Activated CD4-positive, alpha-beta T cell treated with anti-CD3 and anti-CD28 coated beads, Interleukin-2, amount 50 U/mL, for 4 hours (primary cell): ENCODE results near the gene XK.

ENCODE experiments used
- DNase-seq, 2 experiments: peaks; one replicate each; pipeline ENCODE4 v3.0.0-alpha.2; 2020

The XK gene

DNA sequence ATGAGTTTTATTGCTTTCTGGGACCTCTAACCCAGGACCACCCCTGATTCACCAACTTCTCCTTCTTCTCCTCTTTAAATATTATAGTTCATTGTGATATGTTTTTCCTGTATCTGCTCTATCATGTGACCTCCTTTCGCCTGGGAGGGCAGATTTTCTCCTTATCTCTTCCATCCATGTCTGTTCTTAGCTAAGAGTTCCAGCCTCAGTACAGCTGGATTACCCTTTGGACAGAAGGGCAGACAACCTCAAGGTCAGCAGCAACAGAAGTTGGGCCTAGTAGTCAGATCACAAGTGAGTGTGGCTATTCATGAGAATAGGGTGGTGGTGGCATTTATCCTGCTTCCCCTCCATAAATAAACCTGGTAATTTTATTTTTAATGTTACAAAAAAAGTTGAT lies 5.7 kb upstream of the XK start:
- DNase-seq, result no peak

DNA sequence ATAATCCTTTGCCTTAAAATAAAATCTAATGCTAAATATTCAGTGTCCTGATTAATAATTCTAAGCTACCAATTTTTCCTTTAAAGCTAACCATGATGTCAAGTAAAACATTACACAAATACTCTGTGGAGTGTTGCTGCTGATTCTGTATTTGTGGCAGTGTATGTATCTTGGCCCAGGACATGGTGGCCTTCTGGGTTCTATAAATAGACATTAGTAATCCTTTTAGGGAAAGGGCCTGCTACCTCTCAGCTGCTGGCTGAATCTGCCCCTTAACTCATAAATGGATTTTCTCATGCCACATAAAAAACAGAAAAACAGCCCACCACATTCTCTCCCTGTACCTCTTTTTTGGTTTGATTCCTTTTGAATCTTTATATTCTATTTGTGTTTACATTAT lies 1.2 kb upstream of the XK start:
- no peak for DNase-seq

DNA sequence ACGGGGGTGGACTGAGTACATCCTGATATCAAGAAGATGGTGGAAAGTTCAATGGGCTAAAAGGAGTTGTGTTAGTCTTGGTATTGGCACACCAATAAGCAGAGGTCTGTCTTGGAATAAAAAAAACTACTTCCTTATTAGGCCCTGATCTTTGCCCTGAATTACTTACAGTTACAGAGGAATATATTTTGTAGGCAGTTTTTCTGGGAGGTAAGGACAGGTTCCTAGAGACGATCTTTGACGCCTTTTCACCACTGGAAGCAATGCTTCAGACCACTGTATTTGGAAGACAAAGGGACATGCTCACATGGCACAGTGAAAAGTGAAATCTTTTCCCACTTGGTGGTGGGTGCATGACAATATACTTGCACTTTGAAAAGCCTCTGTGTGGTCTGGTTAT lies 618 bp upstream of the XK start:
- no peak for DNase-seq

DNA sequence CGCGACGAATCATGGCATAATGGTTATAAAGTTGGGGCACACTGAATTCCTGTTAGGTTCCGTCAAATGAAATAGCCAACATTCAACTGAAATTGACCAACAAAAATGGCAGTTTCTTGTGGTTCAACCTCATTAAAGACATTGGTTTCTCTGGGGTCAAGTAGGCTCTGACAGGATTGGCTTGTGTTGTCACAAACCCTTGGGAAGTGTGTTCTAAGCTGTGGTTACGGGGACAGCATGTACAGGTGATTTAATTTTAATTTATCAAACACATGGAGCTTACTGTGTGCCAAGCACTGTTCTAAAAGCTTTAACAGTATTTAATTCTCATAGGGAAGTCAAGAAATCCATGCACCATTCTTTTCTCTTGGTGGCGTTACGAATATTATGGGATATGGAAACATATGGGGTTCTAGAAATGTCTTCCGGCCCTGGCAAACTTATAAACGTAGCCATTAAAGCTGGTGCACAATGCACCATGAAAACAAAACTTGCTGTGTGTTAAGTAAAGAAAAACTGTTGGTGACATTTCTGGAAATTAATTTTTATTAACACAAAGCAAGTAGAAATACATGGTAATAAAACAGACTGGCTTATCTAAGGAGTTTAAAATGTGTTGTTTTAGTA lies 891 bp downstream of the XK start:
- DNase-seq, result no peak

DNA sequence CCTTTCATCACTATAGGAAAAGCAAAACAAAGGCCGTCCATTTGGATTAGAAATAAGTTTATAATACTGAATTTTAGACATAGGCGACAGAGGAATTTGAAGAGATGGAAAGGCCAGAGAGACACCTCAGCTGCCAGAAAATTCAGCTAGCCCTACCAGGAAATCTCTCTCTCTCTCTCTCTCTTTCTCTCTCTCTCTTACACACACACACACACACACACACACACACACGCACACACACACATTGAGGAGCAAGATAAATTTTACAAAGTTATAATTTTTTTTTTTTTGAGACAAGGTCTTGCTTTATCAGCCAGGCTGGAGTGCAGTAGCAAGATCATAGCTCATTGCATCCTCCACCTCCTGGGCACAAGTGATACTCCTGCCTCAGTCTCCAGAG lies 1.4 kb downstream of the XK start:
- DNase-seq, result no peak

DNA sequence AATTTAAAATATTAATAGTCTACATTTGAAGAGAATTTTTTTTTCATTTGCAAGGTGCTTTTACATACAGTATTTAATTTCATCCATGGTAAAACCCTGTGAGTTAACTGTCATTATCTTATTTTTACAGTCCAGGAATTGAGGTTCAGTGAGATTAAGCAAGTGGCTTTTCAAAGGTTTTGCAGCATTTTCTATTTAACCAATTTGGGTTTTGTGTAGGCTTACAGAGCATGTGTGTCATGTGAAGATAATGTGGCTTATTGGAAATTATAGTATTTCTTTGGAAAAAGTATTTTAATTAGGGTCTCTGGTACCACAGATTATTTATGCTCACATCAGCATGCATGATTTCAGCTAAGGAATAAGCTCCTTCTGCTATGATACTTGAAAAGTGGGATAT lies 4.5 kb downstream of the XK start:
- no peak for DNase-seq

DNA sequence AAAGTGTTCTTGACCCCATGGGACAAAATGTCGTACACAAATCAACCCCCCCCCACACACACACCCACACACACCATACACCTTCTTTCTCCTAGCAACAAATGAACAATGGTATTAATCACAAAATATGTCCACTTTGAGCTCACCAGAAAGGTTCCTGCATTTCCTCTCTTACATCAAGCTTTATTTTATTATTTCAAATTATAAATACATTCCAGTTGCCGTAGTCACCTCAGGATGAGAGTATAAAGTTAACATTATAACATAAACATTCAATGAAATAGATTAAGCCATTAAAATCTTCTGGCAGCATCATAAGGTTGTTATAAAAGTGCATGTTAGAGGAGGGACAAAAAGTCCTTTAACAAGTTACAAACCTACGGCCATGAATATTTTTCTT lies 7.3 kb downstream of the XK start:
- no peak for DNase-seq

DNA sequence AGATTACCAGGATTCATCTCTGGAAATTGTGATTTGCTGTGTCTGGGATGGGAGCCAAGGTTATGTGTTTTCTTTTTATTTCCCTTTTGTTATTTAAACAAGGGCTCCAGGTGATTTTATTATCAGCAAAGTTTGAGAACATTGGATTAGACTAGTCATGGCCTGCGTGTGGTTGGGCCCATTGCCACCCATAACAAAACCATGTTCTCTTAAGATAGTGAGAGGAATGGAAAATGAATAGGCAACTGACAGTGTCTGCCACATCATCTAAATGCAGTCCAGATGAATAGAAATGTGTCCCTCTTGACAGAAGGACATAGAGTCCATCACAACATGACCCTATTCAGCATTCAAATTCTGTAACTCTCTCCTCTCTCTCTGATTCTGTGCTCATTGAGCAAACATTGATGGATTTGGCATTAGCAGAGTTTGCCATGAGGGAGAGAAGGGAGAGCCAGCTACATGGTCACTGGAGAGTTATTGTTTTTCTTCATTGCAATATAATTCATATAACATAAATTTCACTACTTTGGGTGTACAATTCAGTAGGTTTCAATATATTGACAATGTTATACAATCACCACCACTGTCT lies 11.7 kb downstream of the XK start:
- DNase-seq, result no peak

DNA sequence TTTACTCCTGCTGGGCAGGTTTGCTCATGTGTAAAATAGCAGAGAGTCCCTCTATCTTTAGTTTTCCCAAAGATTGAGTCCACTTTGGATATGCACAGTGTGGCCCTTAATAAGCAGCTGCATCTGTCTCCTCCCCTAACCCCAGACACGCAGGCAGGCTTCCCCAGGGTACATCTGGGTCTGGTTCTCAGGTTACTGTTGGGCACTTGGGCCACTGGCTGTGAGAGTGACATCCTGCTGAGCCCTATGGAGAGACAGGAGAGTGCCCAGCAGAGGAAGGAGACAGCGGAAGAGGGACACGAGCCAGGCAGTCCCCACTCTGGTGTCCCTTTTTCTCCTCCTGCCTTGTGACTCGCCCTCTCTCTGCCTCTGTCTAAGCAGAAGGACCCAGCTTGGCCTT lies 16.0 kb downstream of the XK start:
- DNase-seq, result no peak

DNA sequence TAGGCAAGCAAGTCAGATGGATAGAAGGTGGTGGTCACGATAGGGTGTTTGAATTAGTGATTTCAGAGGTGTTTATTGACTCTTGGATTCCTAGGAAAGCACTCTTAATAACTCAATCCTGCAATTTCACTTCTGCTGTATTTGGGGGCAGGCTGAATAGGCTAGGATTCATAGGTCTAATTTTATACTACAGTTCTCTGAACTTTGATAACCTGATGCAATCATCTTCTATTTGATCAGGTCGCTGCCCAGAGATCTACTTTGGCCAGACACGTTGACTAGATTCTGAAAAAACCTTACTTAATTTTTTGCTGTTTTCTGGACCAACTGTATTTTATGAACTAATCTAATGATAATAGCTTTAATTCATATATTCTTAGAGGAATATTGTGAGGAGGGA lies 26.4 kb downstream of the XK start:
- DNase-seq, result no peak

DNA sequence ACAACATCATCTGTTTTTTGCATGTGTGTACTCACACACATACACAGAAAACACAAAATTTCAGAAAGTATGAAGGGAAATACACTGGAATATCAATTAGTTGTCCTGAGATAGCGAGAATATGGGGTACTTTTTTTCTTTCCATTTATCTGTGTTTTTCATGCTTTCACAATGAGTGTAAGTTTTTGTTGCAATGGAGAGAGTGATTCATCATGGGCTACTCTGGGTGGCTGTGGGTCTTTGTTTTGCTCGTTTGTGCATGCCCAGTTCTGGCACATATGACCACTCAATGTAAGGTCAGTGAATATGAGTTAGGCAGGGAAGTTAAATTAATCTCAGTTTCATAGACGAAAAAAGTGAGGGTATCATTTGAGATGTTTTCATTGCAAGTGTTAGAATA lies 26.9 kb downstream of the XK start:
- no peak for DNase-seq

DNA sequence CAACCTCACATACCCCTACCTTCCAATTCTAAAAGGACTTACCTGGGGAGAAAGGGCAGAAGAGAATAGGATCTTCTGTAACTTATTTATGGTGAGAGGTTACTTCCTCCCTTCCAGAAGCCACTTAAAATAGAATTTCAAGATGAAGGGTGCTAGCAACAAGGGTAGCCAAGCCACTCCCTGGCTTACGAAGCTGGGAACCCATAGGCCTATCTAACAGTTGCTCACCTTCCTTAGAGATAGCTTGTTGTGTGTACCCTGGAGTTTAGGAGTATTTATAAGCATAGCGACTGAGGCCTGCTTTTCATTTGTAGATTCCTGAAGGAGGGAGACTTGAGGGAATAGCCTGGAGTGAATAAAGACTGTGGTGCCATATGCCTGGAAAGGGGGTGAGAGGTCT lies 28.9 kb downstream of the XK start:
- DNase-seq, result no peak

DNA sequence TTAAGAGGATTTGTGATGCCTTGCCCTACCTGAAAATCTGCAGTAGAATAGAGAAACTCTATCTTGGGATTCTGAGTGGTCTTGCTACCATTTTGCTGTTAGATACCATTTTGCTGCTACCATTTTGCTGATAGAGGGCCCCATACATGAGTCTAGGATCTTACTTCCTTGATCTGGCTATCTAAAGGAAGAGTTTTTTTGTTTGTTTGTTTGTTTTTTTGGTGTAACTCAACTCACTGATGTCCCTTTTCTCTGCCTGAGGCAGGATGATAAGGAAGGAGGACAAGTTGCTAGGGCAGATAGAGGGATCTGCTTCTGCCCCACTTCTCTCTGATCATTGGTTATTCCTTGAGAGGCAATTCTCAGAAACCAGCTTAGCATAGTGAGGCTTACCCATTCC lies 31.0 kb downstream of the XK start:
- DNase-seq, result no peak

DNA sequence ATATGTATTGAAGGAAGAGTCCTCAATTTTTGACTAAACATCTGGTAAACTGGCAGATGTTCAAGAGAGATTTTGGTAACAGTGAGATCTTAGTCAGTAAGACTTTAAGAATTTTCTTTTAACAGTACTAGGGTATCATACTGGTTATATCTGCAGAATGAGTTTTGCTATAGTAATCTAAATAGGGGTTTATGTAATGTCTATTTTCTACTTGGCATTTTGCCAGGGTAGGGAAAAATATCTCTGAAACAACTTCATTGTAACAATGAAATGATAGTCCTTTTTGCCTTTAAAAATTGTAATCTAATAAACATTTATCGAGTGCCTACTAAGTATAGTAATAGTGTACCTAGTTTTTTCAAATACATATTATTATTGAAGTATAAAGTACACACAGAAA lies 32.1 kb downstream of the XK start:
- no peak for DNase-seq

DNA sequence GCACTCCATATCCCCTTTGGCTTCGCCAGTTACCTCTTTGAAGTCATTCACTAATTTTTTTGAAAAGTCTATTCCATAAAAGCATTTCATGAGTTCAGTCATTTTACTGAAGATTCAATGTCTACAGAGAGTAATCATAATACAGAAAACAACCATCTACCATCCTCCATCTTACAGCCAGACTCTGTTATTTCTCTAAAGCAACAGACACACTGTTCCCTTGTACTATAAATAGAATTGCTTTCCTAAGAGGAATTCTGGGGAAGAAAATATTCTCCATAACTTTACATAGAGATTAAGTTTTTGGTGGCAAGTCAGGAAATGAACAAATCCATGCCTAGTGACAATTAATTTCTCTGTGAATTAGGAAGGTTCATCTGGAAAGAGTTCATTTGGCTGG lies 37.0 kb downstream of the XK start:
- no peak for DNase-seq

DNA sequence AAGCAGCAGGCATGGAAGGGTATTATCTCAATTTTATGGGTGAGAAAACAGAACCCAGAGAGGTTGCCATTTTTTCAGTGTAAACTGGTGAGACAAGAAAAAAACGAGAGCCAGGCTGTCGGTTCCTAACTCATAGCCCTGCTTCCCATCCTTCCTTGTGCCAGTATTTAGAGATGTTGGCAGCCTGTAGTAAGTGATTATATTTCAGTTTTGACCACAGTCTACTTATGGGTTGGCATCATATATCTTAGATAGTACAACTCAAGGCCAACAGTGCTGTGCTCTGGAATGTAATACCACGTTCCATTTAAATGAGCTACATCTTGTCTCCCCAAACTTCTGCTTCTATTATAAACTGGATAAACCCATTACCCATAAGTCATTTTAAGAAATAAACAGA lies 40.8 kb downstream of the XK start:
- no peak for DNase-seq

DNA sequence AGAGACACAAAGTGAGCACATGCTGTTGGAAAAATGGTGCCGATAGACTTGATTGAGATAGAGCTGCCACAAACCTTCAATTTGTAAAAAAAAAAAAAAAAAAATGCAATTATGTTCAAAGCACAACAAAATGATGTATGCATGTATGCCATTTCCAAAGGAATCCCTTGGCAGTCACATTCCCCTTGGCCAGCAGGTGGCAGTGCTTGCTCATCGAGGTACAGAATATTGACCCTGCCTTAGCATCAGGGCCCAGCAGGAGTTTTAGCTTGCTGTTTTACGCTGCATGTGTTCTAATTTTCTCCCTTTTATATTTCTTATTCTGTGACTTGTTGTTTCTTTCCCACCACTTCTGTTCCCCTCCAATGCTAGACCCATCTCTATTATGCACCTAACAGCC lies 59.8 kb downstream of the XK start:
- peak; percentile 71 to 73 for DNase-seq

DNA sequence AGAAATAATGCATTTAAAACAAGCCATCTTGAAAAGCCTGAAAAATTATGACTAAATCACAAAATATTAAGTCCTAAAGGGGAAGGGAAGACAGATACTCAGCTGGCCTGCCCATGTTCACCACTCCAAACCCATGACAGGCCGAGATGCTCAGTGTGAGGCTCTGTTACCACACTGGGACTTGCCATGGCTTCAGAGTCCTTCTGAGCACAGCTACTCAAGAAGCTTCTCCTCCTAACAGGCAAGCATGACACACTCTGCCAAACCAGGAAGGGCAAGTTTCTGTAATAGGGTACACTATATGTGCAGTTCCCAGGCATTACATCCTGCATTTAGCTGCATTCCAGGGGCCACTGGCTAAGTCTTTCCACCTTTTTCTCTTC lies 60.2 kb downstream of the XK start:
- DNase-seq, result no peak

DNA sequence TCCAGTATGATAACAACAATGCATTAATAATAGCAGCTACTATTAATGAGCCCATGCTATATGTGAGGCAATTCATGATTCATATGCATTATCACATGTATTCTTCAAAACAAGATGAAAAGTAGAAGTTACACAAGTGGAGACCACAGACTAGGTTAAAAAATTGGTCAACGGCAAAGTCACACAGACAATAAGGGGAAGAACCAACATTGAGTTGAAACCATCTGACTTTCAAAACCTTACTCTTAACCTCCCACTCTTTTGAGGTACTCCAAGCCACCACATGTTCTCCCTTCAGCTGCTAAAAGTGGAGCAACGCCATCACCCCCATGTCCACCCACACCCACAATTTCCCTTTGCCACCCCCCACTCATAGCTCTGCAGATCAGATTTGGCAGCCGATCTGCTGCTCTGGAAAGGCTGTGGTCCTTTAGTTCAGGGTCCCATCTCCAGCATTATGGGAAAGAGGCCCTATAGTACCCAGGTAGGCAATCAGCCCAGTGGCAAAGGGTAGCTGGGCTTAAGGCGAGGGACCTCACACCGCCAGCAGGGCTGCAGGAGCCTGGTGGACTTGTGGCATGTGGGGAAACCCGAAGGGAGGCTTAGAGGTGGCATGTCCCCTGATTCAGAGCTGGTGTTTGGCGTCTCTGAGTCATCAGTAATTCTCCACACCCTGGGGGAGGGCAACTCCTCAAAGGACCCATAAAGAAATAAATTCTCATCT lies 60.8 kb downstream of the XK start:
- no peak for DNase-seq

DNA sequence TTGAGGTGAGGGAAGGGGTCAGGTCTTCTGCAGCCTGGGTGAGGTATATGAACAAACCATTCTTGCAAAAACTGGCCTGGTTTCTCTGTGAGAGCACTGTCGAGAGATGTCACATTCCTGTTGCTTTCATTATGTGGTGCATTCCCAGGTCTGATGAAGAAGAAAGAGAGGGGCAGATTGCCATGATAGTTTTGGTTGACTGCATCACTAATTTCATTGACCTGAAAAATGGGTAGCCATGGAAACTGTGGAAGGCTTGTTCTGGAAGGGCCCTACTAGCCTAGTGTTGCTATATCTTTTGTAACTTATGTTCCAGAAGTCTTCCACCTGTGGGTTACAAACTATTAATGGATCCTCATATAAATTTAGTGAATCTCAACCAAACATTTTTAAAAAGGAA lies 61.4 kb downstream of the XK start:
- no peak for DNase-seq

DNA sequence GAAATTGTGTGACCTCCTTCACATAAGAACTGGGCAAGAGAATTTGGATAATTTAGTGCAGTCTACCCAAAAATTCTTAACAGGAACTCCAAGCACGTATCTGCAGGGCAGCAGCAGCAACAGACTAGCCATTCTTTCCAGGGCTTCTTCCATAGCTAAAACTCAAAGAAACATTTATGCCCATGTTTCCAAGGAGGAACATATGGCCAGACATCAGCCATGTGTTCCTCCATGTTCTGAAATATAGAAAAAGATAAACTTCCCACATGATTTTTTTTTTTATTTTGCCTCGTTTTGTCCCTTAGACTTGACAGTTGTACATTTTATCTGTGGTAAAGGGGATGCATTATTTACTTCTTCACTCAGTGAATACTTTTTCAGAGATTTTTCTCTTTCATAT lies 66.7 kb downstream of the XK start:
- no peak for DNase-seq

DNA sequence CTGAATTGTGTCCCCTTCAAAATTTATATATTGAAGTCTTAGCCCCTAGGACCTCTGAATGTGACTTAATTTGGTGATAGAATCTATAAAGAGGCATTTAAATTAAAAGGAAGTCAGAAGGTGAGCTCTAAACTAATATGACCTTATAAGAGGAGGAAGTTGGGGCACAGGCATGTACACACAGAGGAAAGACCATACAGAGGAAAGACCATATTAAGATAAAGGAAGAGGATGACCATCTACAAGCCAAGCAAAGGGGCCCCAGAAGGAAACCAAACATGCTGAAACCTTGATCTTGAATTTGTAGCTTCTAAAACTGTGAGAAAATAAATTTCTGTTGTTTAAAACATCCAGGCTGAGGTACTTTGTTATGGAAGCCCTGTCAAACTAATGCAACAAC lies 67.3 kb downstream of the XK start:
- DNase-seq, result no peak

DNA sequence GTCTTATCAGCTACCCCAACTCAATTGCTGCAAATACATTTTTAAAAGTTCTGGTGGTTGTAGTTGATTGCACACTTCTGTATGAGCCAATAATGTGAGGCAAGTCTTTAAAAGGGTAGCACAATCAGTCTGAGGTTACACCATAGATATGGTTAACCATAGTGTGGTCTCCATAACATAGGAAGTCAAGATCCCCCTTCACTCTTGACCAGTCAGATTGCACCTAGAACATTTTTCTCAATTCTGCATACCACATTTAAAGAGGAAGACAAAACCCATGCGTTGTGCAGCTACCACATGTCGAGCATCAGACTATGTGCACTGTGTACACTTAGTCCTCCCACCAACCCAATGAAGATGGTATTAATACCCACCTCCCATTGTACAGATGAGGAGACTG lies 67.8 kb downstream of the XK start:
- DNase-seq, result no peak

DNA sequence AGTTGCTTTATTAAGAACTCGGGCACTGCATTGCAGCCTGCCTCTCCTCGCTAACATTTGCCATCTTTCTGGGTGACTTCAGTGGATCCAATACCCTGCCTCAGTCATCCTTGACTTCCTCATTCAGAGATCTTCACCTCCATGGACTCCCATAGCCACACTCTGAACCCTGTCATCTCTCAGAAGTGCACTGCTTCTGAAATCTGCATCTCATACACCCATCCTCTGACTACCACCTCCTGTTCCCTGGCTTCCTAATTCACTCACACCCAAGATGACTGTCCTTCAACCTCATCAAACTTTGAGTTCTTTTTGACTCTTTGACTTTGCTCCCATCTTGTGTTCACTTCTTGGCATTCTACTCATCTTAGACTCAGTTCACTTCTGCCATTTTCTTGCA lies 68.9 kb downstream of the XK start:
- DNase-seq, result no peak

DNA sequence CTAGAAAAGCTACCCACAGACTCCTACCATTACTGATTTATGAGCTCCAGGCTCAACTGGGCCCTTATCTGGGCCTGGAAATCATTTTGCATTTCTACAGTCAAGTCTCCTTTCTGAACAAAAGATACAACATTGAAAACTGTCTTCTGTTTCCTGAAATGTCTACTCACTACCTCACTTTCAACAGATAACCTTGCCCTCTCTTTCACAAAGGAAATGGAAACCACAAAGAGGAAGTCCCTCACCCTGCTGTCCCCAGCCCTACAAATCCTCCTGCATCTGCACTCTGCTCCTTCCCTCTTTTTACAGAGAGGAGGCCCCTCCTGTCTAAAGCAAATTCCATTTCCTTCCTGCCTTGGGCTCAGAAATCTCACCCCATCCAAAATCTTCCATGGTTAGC lies 69.4 kb downstream of the XK start:
- no peak for DNase-seq
